Activated T-helper 1 cell treated with Interleukin-2 at 50 U/mL for 16 hours (primary cell): ENCODE data around the gene CBFA2T3.
"Not testable (repeated sequence)": the region's sequence is repeated elsewhere in the genome, so short reads cannot be mapped to it uniquely, and the experiment has no call there.

Source experiments
- DNase-seq: peaks from one replicate; pipeline ENCODE4 v3.0.0-alpha.2; 2020; ENCODE audit warnings: low read depth

Gene CBFA2T3

DNA sequence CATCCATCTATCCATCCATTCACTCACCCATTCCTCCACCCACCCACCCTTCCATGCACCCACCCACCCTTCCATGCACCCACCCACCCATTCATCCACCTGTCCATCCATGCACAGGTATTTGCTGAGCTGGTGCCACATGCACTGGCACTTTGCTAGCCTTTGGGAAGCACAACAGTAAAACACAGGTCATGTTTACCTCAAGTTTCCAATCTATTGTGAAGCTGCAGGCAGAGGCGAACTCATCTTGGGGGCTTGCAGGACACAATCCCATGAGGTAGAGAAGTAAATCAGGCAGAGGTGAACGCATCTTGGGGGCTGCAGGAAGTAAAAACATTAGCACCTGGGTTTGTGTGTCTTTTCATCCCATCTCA, 35.6 kb upstream of the CBFA2T3 start:
- no peak for DNase-seq

DNA sequence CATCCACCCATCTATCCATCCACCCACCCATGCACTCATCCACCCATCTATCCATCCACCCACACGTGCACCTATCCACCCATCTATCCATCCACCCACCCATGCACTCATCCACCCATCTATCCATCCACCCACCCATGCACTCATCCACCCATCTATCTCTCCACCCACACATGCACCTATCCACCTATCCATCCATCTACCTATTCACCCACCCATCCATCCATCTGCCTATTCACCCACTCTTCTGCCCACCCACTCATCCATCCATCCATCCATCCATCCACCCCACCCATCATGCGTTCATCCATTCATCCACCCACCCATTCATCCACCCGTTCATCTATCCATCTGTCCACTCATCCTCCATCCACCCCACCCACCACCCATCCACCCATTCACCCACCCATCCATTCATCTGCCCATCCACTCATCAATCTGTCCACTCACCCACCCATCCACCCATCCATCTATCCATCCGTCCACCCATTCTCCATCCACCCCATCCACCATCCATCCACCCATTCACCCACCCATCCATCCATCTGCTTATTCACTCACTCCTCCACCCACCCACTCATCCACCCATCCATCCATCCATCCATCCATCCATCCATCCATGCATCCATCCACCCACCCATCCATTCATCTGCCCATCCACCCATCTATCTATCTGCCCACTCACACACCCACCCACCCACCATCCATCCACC, 35.1 kb upstream of the CBFA2T3 start:
- no peak for DNase-seq

DNA sequence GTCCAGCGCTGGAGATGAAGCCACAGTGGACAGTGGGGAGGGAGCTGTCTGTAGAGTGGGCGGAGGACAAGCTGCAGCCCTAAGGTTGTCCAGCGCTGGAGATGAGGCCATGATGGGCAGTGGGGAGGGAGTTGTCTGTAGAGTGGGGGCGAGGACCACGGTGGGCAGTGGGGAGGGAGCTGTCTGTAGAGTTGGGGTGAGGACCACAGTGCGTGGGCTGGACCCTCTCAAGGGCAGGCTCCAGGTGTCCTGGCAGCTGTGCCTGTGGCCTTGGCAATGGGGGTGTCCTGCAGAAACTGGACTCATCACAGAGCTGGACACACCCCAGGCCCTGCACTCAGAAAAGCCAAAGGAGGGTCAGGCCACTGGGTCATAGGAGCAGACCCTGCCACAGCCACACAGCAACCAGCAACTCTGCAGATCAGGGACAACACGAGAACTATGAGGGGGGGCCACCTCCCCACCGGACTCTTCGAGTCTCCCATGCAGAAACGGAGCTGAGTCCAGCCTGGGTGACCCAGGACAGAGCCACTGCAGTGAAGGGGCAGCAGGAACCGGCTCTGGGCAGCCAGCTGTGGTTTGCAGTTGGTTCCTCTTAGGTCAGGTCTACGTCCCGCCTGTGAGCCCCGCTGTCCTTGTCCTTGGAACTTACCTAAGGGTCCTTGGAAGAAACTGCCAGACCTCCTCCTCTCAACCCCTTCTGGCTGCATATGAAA, 33.4 kb upstream of the CBFA2T3 start:
- DNase-seq: no peak

DNA sequence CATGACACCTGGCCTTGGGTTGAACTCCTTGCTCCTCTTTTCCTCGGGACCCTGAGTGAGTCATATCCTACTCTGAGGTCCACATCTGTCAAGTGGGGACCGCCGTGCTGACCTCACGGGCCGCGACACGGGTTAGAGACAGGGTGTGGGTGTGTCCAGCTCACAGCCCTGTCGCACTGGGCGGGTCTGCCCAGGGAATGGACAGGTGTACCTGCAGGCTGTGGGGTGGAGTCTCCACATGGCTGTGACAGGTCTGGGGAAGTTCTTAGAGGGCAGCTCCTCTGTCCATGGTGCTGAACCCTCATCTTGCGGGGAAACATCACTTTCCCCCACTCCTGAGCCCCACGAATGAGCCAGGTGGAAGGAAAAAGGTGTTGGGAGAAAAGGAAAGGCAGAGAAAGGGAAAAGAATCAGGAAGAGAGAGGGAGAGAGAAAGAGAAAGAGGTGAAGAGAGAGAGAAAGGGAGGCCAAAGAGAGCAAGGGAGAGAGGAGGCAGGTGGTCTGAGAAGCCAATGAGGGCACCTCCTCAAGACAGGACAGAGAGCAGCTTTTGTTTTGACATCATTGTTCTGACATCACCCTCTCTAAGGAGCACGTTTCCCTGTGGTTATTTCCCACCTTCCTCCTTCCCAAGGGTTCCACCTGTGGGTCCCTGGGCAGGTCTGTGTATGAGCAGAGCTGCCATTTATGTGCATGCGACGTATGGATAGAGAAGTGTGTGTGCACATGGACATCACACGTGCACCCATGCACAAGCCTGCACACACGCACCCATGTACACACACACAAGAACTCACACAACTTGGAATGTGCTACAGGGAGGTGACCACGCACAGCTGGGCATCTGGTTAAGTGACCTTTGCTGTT, 32.6 kb upstream of the CBFA2T3 start:
- no peak for DNase-seq

DNA sequence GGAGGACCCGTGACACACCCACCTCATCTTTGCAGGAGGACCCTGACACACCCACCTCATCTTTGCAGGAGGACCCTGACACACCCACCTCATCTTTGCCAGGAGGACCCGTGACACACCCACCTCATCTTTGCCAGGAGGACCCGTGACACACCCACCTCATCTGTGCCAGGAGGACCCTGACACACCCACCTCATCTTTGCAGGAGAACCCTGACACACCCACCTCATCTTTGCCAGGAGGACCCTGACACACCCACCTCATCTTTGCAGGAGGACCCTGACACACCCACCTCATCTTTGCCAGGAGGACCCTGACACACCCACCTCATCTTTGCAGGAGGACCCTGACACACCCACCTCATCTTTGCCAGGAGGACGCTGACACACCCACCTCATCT, 31.8 kb upstream of the CBFA2T3 start:
- DNase-seq: not testable (repeated sequence)

GRCh38 chr16:89007371-89008249, 30.6 kb upstream of the CBFA2T3 start:
- no peak for DNase-seq

DNA sequence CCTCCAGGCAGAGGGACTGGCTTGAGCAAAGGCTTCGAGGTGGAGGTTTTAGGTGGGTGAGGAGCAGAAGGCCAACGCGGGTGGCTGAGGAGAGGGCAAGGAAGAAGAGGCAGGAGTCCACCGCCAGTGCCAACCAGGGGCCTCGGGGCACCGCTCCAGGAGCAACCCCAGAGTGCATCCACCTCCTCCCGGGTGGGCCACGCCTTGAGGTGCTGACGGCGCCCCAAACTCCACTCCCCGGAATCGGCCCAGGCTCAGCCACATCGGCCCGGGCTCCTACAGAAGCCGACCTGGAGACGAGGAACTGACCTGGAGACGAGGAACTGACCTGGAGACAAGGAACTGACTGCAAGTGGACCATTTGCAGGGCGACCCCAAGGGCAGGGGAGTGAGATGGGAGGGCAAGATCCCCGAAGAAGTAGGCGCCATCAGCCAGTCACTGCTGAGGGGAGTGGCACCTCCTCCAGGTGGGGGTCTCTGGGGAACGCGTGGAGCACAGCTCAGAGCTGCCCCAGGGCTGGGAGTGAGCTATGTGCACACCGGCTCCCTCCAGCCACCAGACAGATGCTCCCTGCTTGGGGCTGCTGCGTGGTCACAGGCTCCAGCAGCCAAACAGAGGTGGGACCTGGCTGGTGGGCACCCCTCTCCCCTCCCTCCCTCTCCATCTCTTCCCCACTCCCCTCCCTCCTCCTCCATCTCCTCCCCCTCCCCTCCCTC, 29.2 kb upstream of the CBFA2T3 start:
- DNase-seq: no peak

- no peak for DNase-seq
Observed at GRCh38 chr16:89005201-89006035, 28.4 kb upstream of the CBFA2T3 start.

DNA sequence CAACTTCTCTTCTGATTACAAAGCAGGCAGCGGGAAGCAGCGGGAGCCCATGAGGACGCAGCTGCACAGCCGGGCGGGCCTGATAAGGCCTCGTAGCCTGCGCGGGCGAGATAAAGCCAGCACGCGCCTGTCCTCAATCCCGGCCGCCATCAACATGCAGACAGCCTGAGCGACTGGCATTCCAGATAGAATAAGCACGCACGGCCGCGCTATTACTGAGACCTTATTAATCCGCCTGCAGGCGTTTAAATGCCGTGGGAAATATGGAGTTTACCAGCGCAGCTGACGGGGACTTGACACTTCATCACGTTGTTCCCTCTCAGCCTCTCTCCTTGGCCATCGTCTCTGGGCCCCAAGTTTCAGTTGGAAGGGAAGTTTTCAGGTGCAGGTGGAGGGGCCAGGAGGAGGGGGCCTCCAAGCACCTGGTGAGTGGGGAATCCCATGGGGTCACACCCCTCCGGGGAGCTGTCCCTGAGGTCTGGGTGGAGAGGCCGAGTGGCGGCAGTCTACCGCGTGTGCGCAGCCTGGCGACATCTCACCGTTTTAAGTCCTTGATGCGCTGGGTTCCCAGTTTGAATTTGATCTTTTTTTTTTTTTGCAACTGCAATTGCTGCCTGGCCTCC, 27.3 kb upstream of the CBFA2T3 start:
- no peak for DNase-seq

GRCh38 chr16:89003831-89004208, 26.8 kb upstream of the CBFA2T3 start:
- no peak for DNase-seq

- no peak for DNase-seq
Observed at GRCh38 chr16:89002851-89003830, 26.1 kb upstream of the CBFA2T3 start.

- not testable (repeated sequence) for DNase-seq
Observed at GRCh38 chr16:89002081-89002480, 25.1 kb upstream of the CBFA2T3 start.

DNA sequence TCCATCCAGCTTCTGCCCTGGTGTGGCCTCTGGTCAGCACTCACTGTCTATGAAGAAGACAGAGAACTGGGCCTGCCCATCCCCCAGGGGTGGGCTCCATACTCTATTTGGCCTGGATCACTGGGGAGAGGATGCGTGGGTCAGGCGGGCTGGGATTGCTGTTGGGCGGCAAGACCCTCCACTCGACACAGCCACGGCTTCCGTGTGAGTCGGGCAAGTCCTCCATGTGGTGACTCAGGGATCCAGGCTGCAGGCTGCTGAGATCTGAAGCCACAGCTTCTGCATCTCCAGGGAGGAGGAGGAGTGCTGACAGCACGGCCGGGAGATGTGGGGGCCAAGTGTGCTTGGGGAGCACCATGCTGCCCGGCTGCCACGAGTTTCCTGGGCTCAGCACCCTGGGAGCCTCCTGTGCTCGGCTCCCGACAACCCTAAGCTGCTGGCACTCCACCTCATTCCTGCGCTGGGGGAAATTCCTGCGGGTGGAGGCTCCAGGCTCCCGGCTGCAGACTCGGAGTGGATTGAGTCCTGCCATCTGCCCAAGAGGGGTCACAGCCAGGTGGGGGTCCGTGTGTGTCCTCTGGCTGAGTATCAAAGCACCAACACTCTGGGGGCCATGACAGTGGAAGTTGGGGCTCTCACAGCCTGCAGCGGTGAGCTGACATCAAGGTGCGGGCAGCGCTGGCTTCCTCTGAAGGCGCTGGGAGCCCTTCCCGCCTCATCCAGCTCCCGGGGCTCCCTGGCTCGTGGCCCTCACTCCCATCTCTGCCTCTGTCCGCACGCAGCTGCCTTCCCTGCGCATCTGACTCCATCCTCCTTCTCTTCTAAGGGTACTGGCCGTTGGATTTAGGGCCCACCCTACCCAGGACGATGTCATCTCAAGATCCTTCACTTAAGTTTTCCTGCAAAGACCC, 24.4 kb upstream of the CBFA2T3 start:
- DNase-seq: no peak

DNA sequence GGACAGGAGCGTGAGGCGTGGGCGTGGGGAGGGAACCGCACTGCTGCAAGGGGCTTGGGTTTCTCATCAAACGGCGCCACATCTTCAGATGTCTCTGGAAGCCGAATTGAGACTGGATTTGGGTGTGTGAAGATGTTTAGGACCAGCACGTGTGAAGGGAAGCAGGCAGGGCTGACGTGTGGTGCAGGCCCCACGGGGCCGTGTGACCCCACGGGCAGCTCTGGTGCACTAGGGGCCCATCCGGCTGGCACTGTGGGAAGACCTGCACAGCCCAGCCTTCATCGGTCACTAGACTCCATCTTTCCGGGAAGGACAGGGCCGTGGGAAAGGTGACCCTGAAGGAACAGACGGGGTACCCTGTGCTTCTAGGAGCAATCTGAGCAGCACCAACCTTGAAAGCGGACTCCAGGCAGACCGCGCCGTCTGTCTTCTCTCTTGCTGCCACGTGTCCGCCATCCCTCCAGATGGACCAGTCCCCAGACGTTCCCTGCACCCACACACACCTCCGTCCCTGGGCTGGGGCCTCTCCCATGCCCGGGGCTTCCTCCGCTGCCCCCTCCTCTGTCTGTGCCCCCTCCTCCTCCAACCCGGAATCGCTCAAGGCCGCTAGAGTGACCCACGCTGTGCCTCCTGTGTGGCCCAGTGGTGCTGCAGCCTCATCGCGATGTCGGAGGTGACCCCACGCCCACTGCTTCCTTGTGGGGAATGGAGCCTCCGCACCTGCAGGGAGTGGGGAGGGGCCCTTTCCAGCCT, 23.4 kb upstream of the CBFA2T3 start:
- DNase-seq: no peak

DNA sequence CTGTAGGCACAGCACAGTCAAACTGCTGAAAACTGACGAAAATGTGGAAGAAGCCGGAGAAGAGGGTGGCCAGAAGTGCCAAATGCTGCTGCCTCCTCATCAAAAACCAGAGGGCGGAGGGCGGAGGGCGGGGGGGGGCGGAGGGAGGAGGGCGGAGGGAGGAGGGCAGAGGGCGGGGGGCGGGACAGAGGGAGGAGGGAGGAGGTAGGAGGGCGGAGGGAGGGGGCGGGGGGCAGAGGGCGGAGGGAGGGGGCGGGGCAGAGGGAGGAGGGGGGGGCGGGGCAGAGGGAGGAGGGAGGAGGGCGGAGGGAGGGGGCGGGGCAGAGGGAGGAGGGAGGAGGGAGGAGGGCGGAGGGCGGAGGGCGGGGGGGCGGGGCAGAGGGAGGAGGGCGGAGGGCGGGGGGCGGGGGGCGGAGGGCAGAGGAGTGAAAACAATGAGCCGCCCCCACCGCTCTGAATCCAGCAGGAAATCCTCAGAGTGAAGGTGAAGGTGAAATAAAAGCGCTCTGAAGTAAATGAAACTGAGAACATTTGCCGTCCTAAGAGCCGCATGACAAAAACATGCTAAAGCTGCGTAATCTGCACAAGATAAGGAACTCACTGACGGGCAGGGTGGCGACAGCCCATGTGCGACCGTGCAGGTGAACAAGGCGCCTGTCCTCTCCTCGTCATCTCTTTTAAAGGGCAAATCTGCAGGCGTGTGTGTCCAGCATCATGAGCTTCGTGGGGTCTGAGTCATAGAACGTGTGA, 22.6 kb upstream of the CBFA2T3 start:
- no peak for DNase-seq
